ENCODE results near the gene AFDN. TPM values are rescaled to one million over a fixed set of nuclear protein-coding genes. Genes with fewer than 3 reads are reported as not detected.
A peak's percentile ranks its signal among the peaks of the same experiment; 100 is the strongest.

The AFDN gene
- total RNA-seq (2022) (177 TPM in 2 replicates), Bru-seq, nascent RNA (percentile 94 among the genes with signal in this experiment), BruChase-seq, experiment 1, labeled RNA remaining after a 2-hour chase (percentile 94 among the genes with signal in this experiment), BruChase-seq, experiment 2, labeled RNA remaining after a 6-hour chase (percentile 90 among the genes with signal in this experiment)
- long read RNA-seq, partial matches to known transcripts: 15 of 33 reads
- long read RNA-seq, other reads (novel, unspliced or antisense): 15 of 33 reads

GRCh38 chr6:167826896-167827582, at the start of gene AFDN:
Gene AFDN, plus strand, starts transcription at chr6:167826911. Its CDS starts 222 bp downstream, at chr6:167827133.
- POLR2A ChIA-PET: interaction anchor here (0.6 to 1.2 kb wide), 3 partner anchors 15 to 33 kb away, joined by 3 to 6 read pairs (median 3); no protein-coding TSS in a partner anchor

GRCh38 chr6:167778497-167779128, 48.1 kb upstream of the AFDN start:
- Mint-ChIP-seq H3K27ac (ENCODE audit: unreplicated experiment) (peak overlapping the region; percentile 37), H3K27me3 (ENCODE audit: insufficient read depth, unreplicated experiment) (no peaks in the 10 kb centered on the region), H3K4me1 (ENCODE audit: low read depth, unreplicated experiment) (peaks cover 32% of the 10 kb centered on the region), H3K9me3 (ENCODE audit: unreplicated experiment) (no peaks in the 10 kb centered on the region), H3K36me3 (ENCODE audit: insufficient read depth, unreplicated experiment) (peaks cover 7% of the 10 kb centered on the region), H3K4me3 (ENCODE audit: unreplicated experiment) (peak overlapping the region; percentile 13)
- POLR2A ChIA-PET: no interaction called here
- CTCF ChIA-PET: no interaction called here
- H3K27me3 ChIP-seq (replicated peaks; ENCODE audit: control insufficient read depth, insufficient read depth, low read length): no peaks in the 10 kb centered on the region
- intact Hi-C loops (cut with micrococcal nuclease; ENCODE audit: unreplicated experiment): no loop called here
- peak; percentile 73 to 76 for DNase-seq
- H3K36me3 ChIP-seq (ENCODE audit: control insufficient read depth, insufficient read depth, low read length): no peaks in the 10 kb centered on the region
- H3K4me1 ChIP-seq: peaks cover 22% of the 10 kb centered on the region
- H3K9me3 ChIP-seq: no peaks in the 10 kb centered on the region
- no peak for TF ChIP-seq CTCF (IDR thresholded peaks at IDR 0.05; ENCODE audit: insufficient read depth in 1 of 2, low read depth in 1 of 2, low read length in 1 of 2, severe bottlenecking in 1 of 2, unreplicated experiment in 1 of 2)
- BruUV-seq (replicated peaks): no TSS peak
- no peak overlapping the region for H3K4me3 ChIP-seq (ENCODE audit: low read depth, low read length)

More at GRCh38 chr6:167826896-167827582, at the start of gene AFDN:
- H3K4me3 ChIP-seq (ENCODE audit: low read depth, low read length): peak within 1 kb of the TSS; percentile 99
- DNase-seq: peak; percentile 62 to 74
- no peaks in the 10 kb centered on the region for H3K27me3 Mint-ChIP-seq (ENCODE audit: insufficient read depth, unreplicated experiment)
- intact Hi-C loops (cut with micrococcal nuclease; ENCODE audit: unreplicated experiment): loop anchor here (2.0 to 10.0 kb wide), 4 partner anchors 70 to 322 kb away; no protein-coding TSS in a partner anchor
- no TSS peak for BruUV-seq (replicated peaks)
- no peaks in the 10 kb centered on the region for H3K27me3 ChIP-seq (replicated peaks; ENCODE audit: control insufficient read depth, insufficient read depth, low read length)
- H3K9me3 Mint-ChIP-seq (ENCODE audit: unreplicated experiment): no peaks in the 10 kb centered on the region
- peak within 1 kb of the TSS; percentile 94 for H3K27ac Mint-ChIP-seq (ENCODE audit: unreplicated experiment)
- CTCF ChIA-PET: no interaction called here
- H3K4me1 Mint-ChIP-seq (ENCODE audit: low read depth, unreplicated experiment): peaks cover 18% of the 10 kb centered on the region
- H3K4me1 ChIP-seq: peaks cover 35% of the 10 kb centered on the region
- H3K36me3 Mint-ChIP-seq (ENCODE audit: insufficient read depth, unreplicated experiment): peaks cover 25% of the 10 kb centered on the region
- no peak for TF ChIP-seq CTCF (IDR thresholded peaks at IDR 0.05; ENCODE audit: insufficient read depth in 1 of 2, low read depth in 1 of 2, low read length in 1 of 2, severe bottlenecking in 1 of 2, unreplicated experiment in 1 of 2)
- no peaks in the 10 kb centered on the region for H3K9me3 ChIP-seq
- peak within 1 kb of the TSS; percentile 96 for H3K4me3 Mint-ChIP-seq (ENCODE audit: unreplicated experiment)
- H3K36me3 ChIP-seq (ENCODE audit: control insufficient read depth, insufficient read depth, low read length): no peaks in the 10 kb centered on the region

- Mint-ChIP-seq H3K9me3 (ENCODE audit: unreplicated experiment) (no peaks in the 10 kb centered on the region), H3K36me3 (ENCODE audit: insufficient read depth, unreplicated experiment) (peaks cover 7% of the 10 kb centered on the region), H3K4me1 (ENCODE audit: low read depth, unreplicated experiment) (peaks cover 32% of the 10 kb centered on the region), H3K4me3 (ENCODE audit: unreplicated experiment) (no peak overlapping the region), H3K27ac (ENCODE audit: unreplicated experiment) (peak overlapping the region; percentile 46), H3K27me3 (ENCODE audit: insufficient read depth, unreplicated experiment) (no peaks in the 10 kb centered on the region)
- H3K4me3 ChIP-seq (ENCODE audit: low read depth, low read length): no peak overlapping the region
- ChIA-PET CTCF (no interaction called here), POLR2A (no interaction called here)
- BruUV-seq (replicated peaks): no TSS peak
- TF ChIP-seq CTCF (IDR thresholded peaks at IDR 0.05; ENCODE audit: insufficient read depth in 1 of 2, low read depth in 1 of 2, low read length in 1 of 2, severe bottlenecking in 1 of 2, unreplicated experiment in 1 of 2): no peak
- H3K36me3 ChIP-seq (ENCODE audit: control insufficient read depth, insufficient read depth, low read length): no peaks in the 10 kb centered on the region
- peaks cover 22% of the 10 kb centered on the region for H3K4me1 ChIP-seq
- intact Hi-C loops (cut with micrococcal nuclease; ENCODE audit: unreplicated experiment): no loop called here
- DNase-seq: no peak
- no peaks in the 10 kb centered on the region for H3K27me3 ChIP-seq (replicated peaks; ENCODE audit: control insufficient read depth, insufficient read depth, low read length)
- no peaks in the 10 kb centered on the region for H3K9me3 ChIP-seq
Measured at GRCh38 chr6:167779129-167779992, 47.4 kb upstream of the AFDN start.

Data from Caco-2 (cell line).